ENCODE measurements around the gene ACTG2. TPM values are rescaled to one million over a fixed set of nuclear protein-coding genes. Genes with fewer than 3 reads are reported as not detected.

ACTG2 gene
- total RNA-seq, 1 donor from 2014 or later, result not detected

GRCh38 chr2:73888388-73888787 is 4.4 kb upstream of the ACTG2 start:
- Mint-ChIP-seq H3K36me3 (ENCODE audit: low read depth) (no peaks in the 10 kb centered on the region), H3K27me3 (ENCODE audit: low read depth) (peaks cover 3% of the 10 kb centered on the region), H3K4me3 (no peak overlapping the region), H3K9me3 (no peaks in the 10 kb centered on the region), H3K27ac (ENCODE audit: unreplicated experiment) (no peak overlapping the region), H3K4me1 (no peaks in the 10 kb centered on the region)
- TF ChIP-seq CTCF (conservative IDR thresholded peaks at IDR 0.05), result no peak
- no peak for DNase-seq (ENCODE audit: low read depth, low spot score)

GRCh38 chr2:73889206-73889605 is 3.6 kb upstream of the ACTG2 start:
- Mint-ChIP-seq H3K4me1 (no peaks in the 10 kb centered on the region), H3K9me3 (no peaks in the 10 kb centered on the region), H3K27me3 (ENCODE audit: low read depth) (no peaks in the 10 kb centered on the region), H3K27ac (ENCODE audit: unreplicated experiment) (no peak overlapping the region), H3K36me3 (ENCODE audit: low read depth) (no peaks in the 10 kb centered on the region), H3K4me3 (no peak overlapping the region)
- no peak for TF ChIP-seq CTCF (conservative IDR thresholded peaks at IDR 0.05)
- no peak for DNase-seq (ENCODE audit: low read depth, low spot score)

- no peaks in the 10 kb centered on the region for H3K4me1 Mint-ChIP-seq
- H3K36me3 Mint-ChIP-seq (ENCODE audit: low read depth), result no peaks in the 10 kb centered on the region
Observed at GRCh38 chr2:73890301-73891092, 2.3 kb upstream of the ACTG2 start.

GRCh38 chr2:73891276-73891901 is 1.4 kb upstream of the ACTG2 start:
- H3K9me3 Mint-ChIP-seq, result no peaks in the 10 kb centered on the region
- no peaks in the 10 kb centered on the region for H3K36me3 Mint-ChIP-seq (ENCODE audit: low read depth)
- H3K27ac Mint-ChIP-seq (ENCODE audit: unreplicated experiment), result no peak overlapping the region
- no peak overlapping the region for H3K4me3 Mint-ChIP-seq
- no peak for DNase-seq (ENCODE audit: low read depth, low spot score)
- peaks cover 3% of the 10 kb centered on the region for H3K4me1 Mint-ChIP-seq
- H3K27me3 Mint-ChIP-seq (ENCODE audit: low read depth), result no peaks in the 10 kb centered on the region
- TF ChIP-seq CTCF (conservative IDR thresholded peaks at IDR 0.05), result no peak

More at GRCh38 chr2:73890301-73891092, 2.3 kb upstream of the ACTG2 start:
- TF ChIP-seq CTCF (conservative IDR thresholded peaks at IDR 0.05), result no peak
- Mint-ChIP-seq H3K27me3 (ENCODE audit: low read depth) (no peaks in the 10 kb centered on the region), H3K27ac (ENCODE audit: unreplicated experiment) (no peak overlapping the region), H3K9me3 (no peaks in the 10 kb centered on the region), H3K4me3 (no peak overlapping the region)
- no peak for DNase-seq (ENCODE audit: low read depth, low spot score)

GRCh38 chr2:73893764-73894474 is 1.1 kb downstream of the ACTG2 start:
- H3K9me3 Mint-ChIP-seq, result no peaks in the 10 kb centered on the region
- no peaks in the 10 kb centered on the region for H3K36me3 Mint-ChIP-seq (ENCODE audit: low read depth)
- no peak overlapping the region for H3K4me3 Mint-ChIP-seq
- H3K4me1 Mint-ChIP-seq, result peaks cover 17% of the 10 kb centered on the region
- DNase-seq (ENCODE audit: low read depth, low spot score), result no peak
- no peak for TF ChIP-seq CTCF (conservative IDR thresholded peaks at IDR 0.05)
- no peak overlapping the region for H3K27ac Mint-ChIP-seq (ENCODE audit: unreplicated experiment)
- no peaks in the 10 kb centered on the region for H3K27me3 Mint-ChIP-seq (ENCODE audit: low read depth)

Data from neural crest cell (in vitro differentiated cells).